A549 (cell line): Measurements from ENCODE around the gene TVP23A.

Source experiments
- CHD2 ChIP-seq: fragments of 150-350 bp; IDR thresholded peaks from 2 replicates; pipeline ENCODE4 v1.6.1; 2014; ENCODE audit warnings: low read length; ENCODE audit not compliant: partially characterized antibody
- EP300 ChIP-seq, 2 experiments: fragments of >200 bp; sonication (Bioruptor Twin); formaldehyde crosslinking; IDR thresholded peaks; 2 replicates in 1 of 2; 3 replicates in 1 of 2; pipeline ENCODE4 v1.6.1; 2016 to 2017
- FOSB ChIP-seq: fragments of 250-450 bp; sonication (Bioruptor Pico); IDR thresholded peaks from 2 replicates; pipeline ENCODE4 v1.5.0; 2020; ENCODE audit warnings: mild to moderate bottlenecking, moderate library complexity
- HOXB13 ChIP-seq: fragments of 250-450 bp; sonication (Bioruptor Pico); IDR thresholded peaks from 2 replicates; pipeline ENCODE4 v1.5.0; 2020; ENCODE audit warnings: low read depth, mild to moderate bottlenecking, moderate library complexity
- NR3C1 ChIP-seq: fragments of >200 bp; sonication (Bioruptor Twin); formaldehyde crosslinking; IDR thresholded peaks from 3 replicates; pipeline ENCODE4 v1.6.1; 2017
- PHF8 ChIP-seq: fragments of 200-600 bp; sonication (generic); IDR thresholded peaks from 2 replicates; pipeline ENCODE4 v1.6.1; 2016; ENCODE audit warnings: low read depth, mild to moderate bottlenecking, antibody characterized with exemption, moderate library complexity, borderline replicate concordance
- POLR2A ChIP-seq: IDR thresholded peaks from 2 replicates; pipeline ENCODE4 v1.6.1; 2012; ENCODE audit warnings: mild to moderate bottlenecking, low read length
- RAD21 ChIP-seq, 2 experiments: fragments of >200 bp in 1 of 2; sonication (Bioruptor Twin) in 1 of 2; formaldehyde crosslinking in 1 of 2; IDR thresholded peaks in 1 of 2; conservative IDR thresholded peaks in 1 of 2; 2 replicates in 1 of 2; 3 replicates in 1 of 2; pipeline ENCODE4 v1.6.1; 2012 to 2018; ENCODE audit warnings: inconsistent platforms in 1 of 2
- RFX5 ChIP-seq: fragments of 450-650 bp; IDR thresholded peaks from 2 replicates; pipeline ENCODE4 v1.7.1; 2014; ENCODE audit warnings: antibody characterized with exemption, mild to moderate bottlenecking, moderate library complexity
- RNF2 ChIP-seq: fragments of 200-600 bp; sonication (generic); IDR thresholded peaks from 2 replicates; pipeline ENCODE4 v1.6.1; 2016; ENCODE audit warnings: low read depth, mild to moderate bottlenecking, antibody characterized with exemption, moderate library complexity, borderline replicate concordance
- SMC3 ChIP-seq: fragments of >200 bp; sonication (Bioruptor Twin); formaldehyde crosslinking; IDR thresholded peaks from 3 replicates; pipeline ENCODE4 v1.6.1; 2018; ENCODE audit warnings: inconsistent platforms
- TF ChIP-seq, protein P1 (sequence below): fragments of >200 bp; sonication (Bioruptor Twin); formaldehyde crosslinking; IDR thresholded peaks from 3 replicates; pipeline ENCODE4 v1.5.1; 2016
- TF ChIP-seq, protein P2 (sequence below): fragments of 200-600 bp; sonication (generic); IDR thresholded peaks from 2 replicates; pipeline ENCODE4 v1.6.1; 2016; ENCODE audit warnings: antibody characterized with exemption, mild to moderate bottlenecking, moderate library complexity
- TF ChIP-seq, protein P3 (sequence below): IDR thresholded peaks from 2 replicates; pipeline ENCODE4 v1.6.1; 2012

DNA sequence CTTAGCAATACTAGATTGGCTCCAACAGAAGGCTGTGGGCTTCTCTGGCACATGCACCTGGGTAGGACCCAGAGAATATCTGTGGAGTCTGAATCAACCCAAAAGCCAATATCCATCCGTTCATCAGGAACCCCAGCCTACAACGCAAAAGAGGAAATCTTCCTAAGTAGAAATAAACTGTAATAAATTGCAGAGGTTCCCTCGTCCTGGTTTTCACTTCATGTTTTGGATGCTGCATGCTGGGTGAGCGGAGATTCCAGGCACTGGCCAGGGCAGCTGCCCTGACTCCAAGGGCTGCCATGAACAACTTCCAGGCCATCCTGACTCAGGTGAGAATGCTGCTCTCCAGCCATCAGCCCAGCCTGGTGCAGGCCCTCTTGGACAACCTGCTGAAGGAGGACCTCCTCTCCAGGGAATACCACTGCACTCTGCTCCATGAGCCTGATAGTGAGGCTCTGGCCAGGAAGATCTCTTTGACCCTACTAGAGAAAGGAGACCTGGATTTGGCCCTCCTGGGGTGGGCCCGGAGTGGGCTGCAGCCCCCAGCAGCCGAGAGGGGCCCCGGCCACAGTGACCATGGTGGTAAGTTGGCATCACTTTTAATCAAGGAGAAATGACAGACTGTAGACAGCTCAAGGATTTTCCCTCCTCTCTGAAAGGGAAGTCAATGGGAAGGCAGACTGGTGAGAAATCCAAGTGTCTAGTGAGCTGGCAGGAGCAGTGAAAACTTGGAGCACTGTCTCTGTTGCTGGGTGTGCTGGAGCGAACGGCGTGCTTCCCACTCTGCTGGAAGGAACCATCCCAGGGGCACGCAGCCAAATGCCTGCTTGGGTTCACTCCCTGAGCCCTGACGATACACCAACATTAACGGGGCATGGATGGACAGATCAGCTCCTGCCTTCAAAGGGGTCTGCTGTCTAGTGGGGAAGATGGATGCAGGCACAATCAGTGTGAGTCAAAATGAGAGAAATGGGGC lies 47.7 kb upstream of the TVP23A start:
- TF ChIP-seq RFX5 = no peak
- no peak for TF ChIP-seq FOSB
- TF ChIP-seq, protein P1, sequence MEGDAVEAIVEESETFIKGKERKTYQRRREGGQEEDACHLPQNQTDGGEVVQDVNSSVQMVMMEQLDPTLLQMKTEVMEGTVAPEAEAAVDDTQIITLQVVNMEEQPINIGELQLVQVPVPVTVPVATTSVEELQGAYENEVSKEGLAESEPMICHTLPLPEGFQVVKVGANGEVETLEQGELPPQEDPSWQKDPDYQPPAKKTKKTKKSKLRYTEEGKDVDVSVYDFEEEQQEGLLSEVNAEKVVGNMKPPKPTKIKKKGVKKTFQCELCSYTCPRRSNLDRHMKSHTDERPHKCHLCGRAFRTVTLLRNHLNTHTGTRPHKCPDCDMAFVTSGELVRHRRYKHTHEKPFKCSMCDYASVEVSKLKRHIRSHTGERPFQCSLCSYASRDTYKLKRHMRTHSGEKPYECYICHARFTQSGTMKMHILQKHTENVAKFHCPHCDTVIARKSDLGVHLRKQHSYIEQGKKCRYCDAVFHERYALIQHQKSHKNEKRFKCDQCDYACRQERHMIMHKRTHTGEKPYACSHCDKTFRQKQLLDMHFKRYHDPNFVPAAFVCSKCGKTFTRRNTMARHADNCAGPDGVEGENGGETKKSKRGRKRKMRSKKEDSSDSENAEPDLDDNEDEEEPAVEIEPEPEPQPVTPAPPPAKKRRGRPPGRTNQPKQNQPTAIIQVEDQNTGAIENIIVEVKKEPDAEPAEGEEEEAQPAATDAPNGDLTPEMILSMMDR = no peak
- TF ChIP-seq, protein P2, sequence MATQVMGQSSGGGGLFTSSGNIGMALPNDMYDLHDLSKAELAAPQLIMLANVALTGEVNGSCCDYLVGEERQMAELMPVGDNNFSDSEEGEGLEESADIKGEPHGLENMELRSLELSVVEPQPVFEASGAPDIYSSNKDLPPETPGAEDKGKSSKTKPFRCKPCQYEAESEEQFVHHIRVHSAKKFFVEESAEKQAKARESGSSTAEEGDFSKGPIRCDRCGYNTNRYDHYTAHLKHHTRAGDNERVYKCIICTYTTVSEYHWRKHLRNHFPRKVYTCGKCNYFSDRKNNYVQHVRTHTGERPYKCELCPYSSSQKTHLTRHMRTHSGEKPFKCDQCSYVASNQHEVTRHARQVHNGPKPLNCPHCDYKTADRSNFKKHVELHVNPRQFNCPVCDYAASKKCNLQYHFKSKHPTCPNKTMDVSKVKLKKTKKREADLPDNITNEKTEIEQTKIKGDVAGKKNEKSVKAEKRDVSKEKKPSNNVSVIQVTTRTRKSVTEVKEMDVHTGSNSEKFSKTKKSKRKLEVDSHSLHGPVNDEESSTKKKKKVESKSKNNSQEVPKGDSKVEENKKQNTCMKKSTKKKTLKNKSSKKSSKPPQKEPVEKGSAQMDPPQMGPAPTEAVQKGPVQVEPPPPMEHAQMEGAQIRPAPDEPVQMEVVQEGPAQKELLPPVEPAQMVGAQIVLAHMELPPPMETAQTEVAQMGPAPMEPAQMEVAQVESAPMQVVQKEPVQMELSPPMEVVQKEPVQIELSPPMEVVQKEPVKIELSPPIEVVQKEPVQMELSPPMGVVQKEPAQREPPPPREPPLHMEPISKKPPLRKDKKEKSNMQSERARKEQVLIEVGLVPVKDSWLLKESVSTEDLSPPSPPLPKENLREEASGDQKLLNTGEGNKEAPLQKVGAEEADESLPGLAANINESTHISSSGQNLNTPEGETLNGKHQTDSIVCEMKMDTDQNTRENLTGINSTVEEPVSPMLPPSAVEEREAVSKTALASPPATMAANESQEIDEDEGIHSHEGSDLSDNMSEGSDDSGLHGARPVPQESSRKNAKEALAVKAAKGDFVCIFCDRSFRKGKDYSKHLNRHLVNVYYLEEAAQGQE = no peak
- no peak for TF ChIP-seq HOXB13 (CRISPR knock-in tag)
- no peak for TF ChIP-seq RNF2
- TF ChIP-seq POLR2A = no peak
- no peak for TF ChIP-seq NR3C1
- TF ChIP-seq EP300 (IDR thresholded peaks at IDR 0.05) = no peak
- TF ChIP-seq RAD21 (conservative IDR thresholded peaks at IDR 0.05 in 1 of 2, IDR thresholded peaks at IDR 0.05 in 1 of 2) = no peak
- no peak for TF ChIP-seq CHD2
- no peak for TF ChIP-seq SMC3
- TF ChIP-seq PHF8 = no peak
- TF ChIP-seq, protein P3, sequence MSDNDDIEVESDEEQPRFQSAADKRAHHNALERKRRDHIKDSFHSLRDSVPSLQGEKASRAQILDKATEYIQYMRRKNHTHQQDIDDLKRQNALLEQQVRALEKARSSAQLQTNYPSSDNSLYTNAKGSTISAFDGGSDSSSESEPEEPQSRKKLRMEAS = no peak
